Ishikawa (cell line): ENCODE data around the gene ESPNL.

Source experiments
- CEBPB ChIP-seq: IDR thresholded peaks from 2 replicates; pipeline ENCODE4 v1.6.1; 2012
- CREB1 ChIP-seq: IDR thresholded peaks from 2 replicates; pipeline ENCODE4 v1.6.1; 2012; ENCODE audit warnings: low read depth
- EGR1 ChIP-seq: IDR thresholded peaks from 2 replicates; pipeline ENCODE4 v1.6.1; 2012
- EP300 ChIP-seq: IDR thresholded peaks from 2 replicates; pipeline ENCODE4 v1.6.1; 2012; ENCODE audit warnings: borderline replicate concordance
- FOXM1 ChIP-seq: IDR thresholded peaks from 2 replicates; pipeline ENCODE4 v1.6.1; 2012; ENCODE audit warnings: low read depth, borderline replicate concordance
- MAX ChIP-seq: IDR thresholded peaks from 2 replicates; pipeline ENCODE4 v1.6.1; 2012
- NFIC ChIP-seq: IDR thresholded peaks from 2 replicates; pipeline ENCODE4 v1.6.1; 2012
- RAD21 ChIP-seq: IDR thresholded peaks from 2 replicates; pipeline ENCODE4 v1.6.1; 2012; ENCODE audit warnings: low read depth
- REST ChIP-seq: IDR thresholded peaks from 2 replicates; pipeline ENCODE4 v1.6.1; 2012; ENCODE audit warnings: low read depth, mild to moderate bottlenecking
- TAF1 ChIP-seq: IDR thresholded peaks from 2 replicates; pipeline ENCODE4 v1.6.1; 2012; ENCODE audit warnings: low read depth, mild to moderate bottlenecking
- TCF12 ChIP-seq: IDR thresholded peaks from 2 replicates; pipeline ENCODE4 v1.6.1; 2012; ENCODE audit warnings: low read depth
- TEAD4 ChIP-seq: IDR thresholded peaks from 2 replicates; pipeline ENCODE4 v1.6.1; 2012
- USF1 ChIP-seq: IDR thresholded peaks from 2 replicates; pipeline ENCODE4 v1.6.1; 2012
- YY1 ChIP-seq: IDR thresholded peaks from 2 replicates; pipeline ENCODE4 v1.6.1; 2012; ENCODE audit warnings: low read depth
- ZBTB7A ChIP-seq: IDR thresholded peaks from 2 replicates; pipeline ENCODE4 v1.6.1; 2012; ENCODE audit warnings: low read depth

The ESPNL gene

GRCh38 chr2:238113611-238114010, 13.5 kb downstream of the ESPNL start:
- TF ChIP-seq NFIC (no peak), FOXM1 (no peak), YY1 (no peak), ZBTB7A (no peak), CREB1 (no peak), TAF1 (no peak), USF1 (no peak), RAD21 (no peak), MAX (no peak)

GRCh38 chr2:238114331-238114841, 14.2 kb downstream of the ESPNL start:
- TF ChIP-seq CREB1 (no peak), NFIC (no peak), FOXM1 (no peak), TEAD4 (no peak), MAX (no peak), EP300 (no peak), ZBTB7A (no peak), CEBPB (no peak), REST (no peak), TCF12 (no peak), USF1 (no peak), TAF1 (no peak), EGR1 (no peak), RAD21 (no peak), YY1 (no peak)

- TF ChIP-seq MAX (no peak), YY1 (no peak), TCF12 (no peak), FOXM1 (no peak), EP300 (no peak), EGR1 (no peak), REST (no peak), USF1 (no peak), TEAD4 (no peak), ZBTB7A (no peak), CREB1 (no peak)
Measured at GRCh38 chr2:238114851-238115660, 14.9 kb downstream of the ESPNL start.

GRCh38 chr2:238116298-238117198, 16.4 kb downstream of the ESPNL start:
- TF ChIP-seq MAX (no peak), FOXM1 (no peak), EGR1 (no peak)
